ENCODE data around the gene BTNL2.

The BTNL2 gene

GRCh38 chr6:32387589-32388340 is 19.2 kb downstream of the BTNL2 start:
- no peak overlapping the region for H3K4me3 ChIP-seq (ENCODE audit: low read depth, low read length)
- no peak for TF ChIP-seq CTCF (conservative IDR thresholded peaks at IDR 0.05; ENCODE audit: low read depth, low read length)
- no peak for DNase-seq (ENCODE audit: low read depth)

- H3K4me3 ChIP-seq (ENCODE audit: low read depth, low read length): no peak overlapping the region
- TF ChIP-seq CTCF (conservative IDR thresholded peaks at IDR 0.05; ENCODE audit: low read depth, low read length): no peak
- no peak for DNase-seq (ENCODE audit: low read depth)
Measured at GRCh38 chr6:32386040-32386439, 20.9 kb downstream of the BTNL2 start.

GRCh38 chr6:32382757-32383420 is 24.1 kb downstream of the BTNL2 start:
- TF ChIP-seq CTCF (conservative IDR thresholded peaks at IDR 0.05; ENCODE audit: low read depth, low read length): no peak
- DNase-seq (ENCODE audit: low read depth): no peak
- no peak overlapping the region for H3K4me3 ChIP-seq (ENCODE audit: low read depth, low read length)

- TF ChIP-seq CTCF (conservative IDR thresholded peaks at IDR 0.05; ENCODE audit: low read depth, low read length): no peak
- DNase-seq (ENCODE audit: low read depth): no peak
- no peak overlapping the region for H3K4me3 ChIP-seq (ENCODE audit: low read depth, low read length)
Measured at GRCh38 chr6:32379545-32379944, 27.4 kb downstream of the BTNL2 start.

GRCh38 chr6:32375739-32376529 is 31.0 kb downstream of the BTNL2 start:
- no peak for TF ChIP-seq CTCF (conservative IDR thresholded peaks at IDR 0.05; ENCODE audit: low read depth, low read length)
- no peak overlapping the region for H3K4me3 ChIP-seq (ENCODE audit: low read depth, low read length)
- no peak for DNase-seq (ENCODE audit: low read depth)

GRCh38 chr6:32371803-32372202 is 35.2 kb downstream of the BTNL2 start, which contains the start of gene TSBP1:
TSS of gene TSBP1 (minus strand) at chr6:32371903. CDS start at chr6:32371706, 197 bp downstream.
- no peak for DNase-seq (ENCODE audit: low read depth)

More at GRCh38 chr6:32371803-32372202, 35.2 kb downstream of the BTNL2 start, which contains the start of gene TSBP1:
- no peak for TF ChIP-seq CTCF (conservative IDR thresholded peaks at IDR 0.05; ENCODE audit: low read depth, low read length)
- no peak within 1 kb of the TSS for H3K4me3 ChIP-seq (ENCODE audit: low read depth, low read length)
